GM12878 (cell line): ENCODE measurements around the gene CHL1.

Source experiments
- BCLAF1 ChIP-seq: fragments of 450-650 bp; IDR thresholded peaks from 2 replicates; pipeline ENCODE4 v1.6.1; 2017; ENCODE audit warnings: antibody characterized with exemption, mild to moderate bottlenecking, moderate library complexity
- CEBPB ChIP-seq, 2 experiments: fragments of 150-350 bp in 1 of 2; IDR thresholded peaks; 2 replicates each; pipeline ENCODE4 v1.6.1; 2012 to 2014; ENCODE audit warnings: low read depth in 2 of 2, low read length in 2 of 2, borderline replicate concordance in 1 of 2, inconsistent platforms in 1 of 2
- CTCF ChIP-seq, 3 experiments: IDR thresholded peaks in 2 of 3; conservative IDR thresholded peaks in 1 of 3; 2 replicates each; pipeline ENCODE4 v1.5.1; 2011; ENCODE audit warnings: low read depth in 3 of 3, low read length in 3 of 3, mild to moderate bottlenecking in 3 of 3, control low read depth in 2 of 3, moderate library complexity in 2 of 3, inconsistent platforms in 1 of 3, mixed read lengths in 1 of 3; ENCODE audit not compliant: control insufficient read depth in 2 of 3, insufficient read depth in 1 of 3; ENCODE audit errors: extremely low read depth in 1 of 3
- EP300 ChIP-seq, 2 experiments: fragments of 150-350 bp in 1 of 2; IDR thresholded peaks; 2 replicates each; pipeline ENCODE4 v1.6.1; 2011 to 2012; ENCODE audit warnings: low read depth in 2 of 2, low read length in 2 of 2, borderline replicate concordance in 1 of 2, improper control_type of control experiment in 1 of 2, inconsistent platforms in 1 of 2; ENCODE audit not compliant: control insufficient read depth in 1 of 2
- LARP7 ChIP-seq: fragments of 450-650 bp; IDR thresholded peaks from 2 replicates; pipeline ENCODE4 v1.6.1; 2017; ENCODE audit warnings: mild to moderate bottlenecking
- NFYB ChIP-seq: IDR thresholded peaks from 2 replicates; pipeline ENCODE4 v1.6.1; 2011; ENCODE audit warnings: low read depth, mild to moderate bottlenecking, low read length, improper control_type of control experiment, moderate library complexity; ENCODE audit not compliant: insufficient read depth
- RFX5 ChIP-seq: IDR thresholded peaks from 2 replicates; pipeline ENCODE4 v1.6.1; 2011; ENCODE audit warnings: low read depth, low read length, improper control_type of control experiment
- TCF12 ChIP-seq: IDR thresholded peaks from 2 replicates; pipeline ENCODE4 v1.6.1; 2011; ENCODE audit warnings: low read depth, mild to moderate bottlenecking, low read length
- ZNF384 ChIP-seq: IDR thresholded peaks from 2 replicates; pipeline ENCODE4 v1.6.1; 2012; ENCODE audit warnings: low read depth, mild to moderate bottlenecking, low read length, improper control_type of control experiment, borderline replicate concordance
- TF ChIP-seq, protein P1 (sequence below): IDR thresholded peaks from 2 replicates; pipeline ENCODE4 v1.6.1; 2011; ENCODE audit warnings: low read depth, low read length, improper control_type of control experiment, borderline replicate concordance
- TF ChIP-seq, protein P2 (sequence below): fragments of 450-650 bp; IDR thresholded peaks from 2 replicates; pipeline ENCODE4 v1.6.1; 2017; ENCODE audit warnings: mild to moderate bottlenecking
- TF ChIP-seq, protein P3 (sequence below): IDR thresholded peaks from 2 replicates; pipeline ENCODE4 v1.6.1; 2012; ENCODE audit warnings: mild to moderate bottlenecking, low read depth, low read length
- TF ChIP-seq, protein P4 (sequence below): IDR thresholded peaks from 2 replicates; pipeline ENCODE4 v1.6.1; 2011; ENCODE audit warnings: low read depth, mild to moderate bottlenecking, low read length, moderate library complexity, borderline replicate concordance; ENCODE audit errors: extremely low read depth

DNA sequence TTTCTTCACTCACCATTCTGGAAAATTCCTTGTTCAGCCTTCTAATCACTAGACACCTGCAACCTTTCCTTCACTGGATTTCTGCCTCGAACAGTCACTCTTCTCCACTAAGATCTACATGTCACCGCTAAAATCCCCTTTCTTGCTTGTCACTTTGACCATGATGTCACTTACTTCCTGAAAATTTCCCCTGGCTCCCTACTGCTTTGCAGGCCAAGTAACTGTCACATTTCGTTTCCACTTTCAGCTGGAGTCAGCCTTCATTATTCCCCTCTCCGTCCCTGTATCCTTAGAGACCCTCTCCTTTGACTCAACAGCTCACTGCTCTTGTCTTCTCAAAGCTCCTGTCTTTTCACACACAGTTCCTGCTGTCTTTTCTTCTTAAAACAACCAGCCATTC is 15.9 kb downstream of the CHL1 start:
- TF ChIP-seq CTCF (IDR thresholded peaks at IDR 0.05 in 2 of 3, conservative IDR thresholded peaks at IDR 0.05 in 1 of 3; ENCODE audit: control insufficient read depth in 2 of 3, extremely low read depth in 1 of 3, insufficient read depth in 1 of 3, low read depth in 3 of 3, low read length in 3 of 3): no peak
- TF ChIP-seq RFX5: no peak
- TF ChIP-seq, protein P1, sequence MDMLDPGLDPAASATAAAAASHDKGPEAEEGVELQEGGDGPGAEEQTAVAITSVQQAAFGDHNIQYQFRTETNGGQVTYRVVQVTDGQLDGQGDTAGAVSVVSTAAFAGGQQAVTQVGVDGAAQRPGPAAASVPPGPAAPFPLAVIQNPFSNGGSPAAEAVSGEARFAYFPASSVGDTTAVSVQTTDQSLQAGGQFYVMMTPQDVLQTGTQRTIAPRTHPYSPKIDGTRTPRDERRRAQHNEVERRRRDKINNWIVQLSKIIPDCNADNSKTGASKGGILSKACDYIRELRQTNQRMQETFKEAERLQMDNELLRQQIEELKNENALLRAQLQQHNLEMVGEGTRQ: no peak
- TF ChIP-seq, protein P2, sequence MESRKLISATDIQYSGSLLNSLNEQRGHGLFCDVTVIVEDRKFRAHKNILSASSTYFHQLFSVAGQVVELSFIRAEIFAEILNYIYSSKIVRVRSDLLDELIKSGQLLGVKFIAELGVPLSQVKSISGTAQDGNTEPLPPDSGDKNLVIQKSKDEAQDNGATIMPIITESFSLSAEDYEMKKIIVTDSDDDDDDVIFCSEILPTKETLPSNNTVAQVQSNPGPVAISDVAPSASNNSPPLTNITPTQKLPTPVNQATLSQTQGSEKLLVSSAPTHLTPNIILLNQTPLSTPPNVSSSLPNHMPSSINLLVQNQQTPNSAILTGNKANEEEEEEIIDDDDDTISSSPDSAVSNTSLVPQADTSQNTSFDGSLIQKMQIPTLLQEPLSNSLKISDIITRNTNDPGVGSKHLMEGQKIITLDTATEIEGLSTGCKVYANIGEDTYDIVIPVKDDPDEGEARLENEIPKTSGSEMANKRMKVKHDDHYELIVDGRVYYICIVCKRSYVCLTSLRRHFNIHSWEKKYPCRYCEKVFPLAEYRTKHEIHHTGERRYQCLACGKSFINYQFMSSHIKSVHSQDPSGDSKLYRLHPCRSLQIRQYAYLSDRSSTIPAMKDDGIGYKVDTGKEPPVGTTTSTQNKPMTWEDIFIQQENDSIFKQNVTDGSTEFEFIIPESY: no peak
- TF ChIP-seq EP300 (IDR thresholded peaks at IDR 0.05; ENCODE audit: borderline replicate concordance in 1 of 2, control insufficient read depth in 1 of 2, low read depth in 2 of 2, low read length in 2 of 2): peak in 1 of 2 experiments; percentile 46; a peak in 1 of 4 replicates
- no peak for TF ChIP-seq CEBPB (IDR thresholded peaks at IDR 0.05; ENCODE audit: borderline replicate concordance in 1 of 2, low read depth in 2 of 2, low read length in 2 of 2)
- no peak for TF ChIP-seq LARP7
- TF ChIP-seq, protein P3, sequence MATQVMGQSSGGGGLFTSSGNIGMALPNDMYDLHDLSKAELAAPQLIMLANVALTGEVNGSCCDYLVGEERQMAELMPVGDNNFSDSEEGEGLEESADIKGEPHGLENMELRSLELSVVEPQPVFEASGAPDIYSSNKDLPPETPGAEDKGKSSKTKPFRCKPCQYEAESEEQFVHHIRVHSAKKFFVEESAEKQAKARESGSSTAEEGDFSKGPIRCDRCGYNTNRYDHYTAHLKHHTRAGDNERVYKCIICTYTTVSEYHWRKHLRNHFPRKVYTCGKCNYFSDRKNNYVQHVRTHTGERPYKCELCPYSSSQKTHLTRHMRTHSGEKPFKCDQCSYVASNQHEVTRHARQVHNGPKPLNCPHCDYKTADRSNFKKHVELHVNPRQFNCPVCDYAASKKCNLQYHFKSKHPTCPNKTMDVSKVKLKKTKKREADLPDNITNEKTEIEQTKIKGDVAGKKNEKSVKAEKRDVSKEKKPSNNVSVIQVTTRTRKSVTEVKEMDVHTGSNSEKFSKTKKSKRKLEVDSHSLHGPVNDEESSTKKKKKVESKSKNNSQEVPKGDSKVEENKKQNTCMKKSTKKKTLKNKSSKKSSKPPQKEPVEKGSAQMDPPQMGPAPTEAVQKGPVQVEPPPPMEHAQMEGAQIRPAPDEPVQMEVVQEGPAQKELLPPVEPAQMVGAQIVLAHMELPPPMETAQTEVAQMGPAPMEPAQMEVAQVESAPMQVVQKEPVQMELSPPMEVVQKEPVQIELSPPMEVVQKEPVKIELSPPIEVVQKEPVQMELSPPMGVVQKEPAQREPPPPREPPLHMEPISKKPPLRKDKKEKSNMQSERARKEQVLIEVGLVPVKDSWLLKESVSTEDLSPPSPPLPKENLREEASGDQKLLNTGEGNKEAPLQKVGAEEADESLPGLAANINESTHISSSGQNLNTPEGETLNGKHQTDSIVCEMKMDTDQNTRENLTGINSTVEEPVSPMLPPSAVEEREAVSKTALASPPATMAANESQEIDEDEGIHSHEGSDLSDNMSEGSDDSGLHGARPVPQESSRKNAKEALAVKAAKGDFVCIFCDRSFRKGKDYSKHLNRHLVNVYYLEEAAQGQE: no peak
- no peak for TF ChIP-seq BCLAF1
- no peak for TF ChIP-seq TCF12
- TF ChIP-seq, protein P4, sequence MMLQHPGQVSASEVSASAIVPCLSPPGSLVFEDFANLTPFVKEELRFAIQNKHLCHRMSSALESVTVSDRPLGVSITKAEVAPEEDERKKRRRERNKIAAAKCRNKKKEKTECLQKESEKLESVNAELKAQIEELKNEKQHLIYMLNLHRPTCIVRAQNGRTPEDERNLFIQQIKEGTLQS: no peak
- no peak for TF ChIP-seq NFYB
- no peak for TF ChIP-seq ZNF384
